ENCODE results near the gene GNG8. TPM values are rescaled to one million over a fixed set of nuclear protein-coding genes. Genes with fewer than 3 reads are reported as not detected.
A peak's percentile ranks its signal among the peaks of the same experiment; 100 is the strongest.

GNG8 gene
- total and polyA plus RNA-seq, 10 of the 15 experiments (the other 5 are each of a cell fraction or from before 2014, with no cell fraction given) = 1.2 to 6.6 (median 2.7) TPM; not detected in 6

DNA sequence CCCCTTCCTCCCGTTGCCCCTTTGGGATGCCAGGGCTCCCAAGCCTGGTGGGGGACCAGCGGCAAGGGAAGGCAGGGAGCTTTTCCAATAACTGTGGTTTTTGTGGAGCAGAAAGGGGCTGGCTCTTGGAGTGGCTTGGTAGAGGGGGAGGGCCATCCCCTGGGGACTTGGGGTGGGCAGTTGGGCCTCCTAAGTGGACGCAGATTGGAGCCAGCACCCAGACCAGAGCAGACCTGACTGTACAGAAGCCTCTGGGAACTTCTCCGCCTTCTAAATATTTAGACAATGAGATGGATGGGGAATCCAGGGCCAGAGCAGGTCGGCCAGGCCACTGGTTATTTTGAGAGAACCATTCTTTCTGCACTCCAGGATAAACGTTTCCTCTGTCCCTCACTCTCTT, 15.3 kb downstream of the GNG8 start:
- Histone ChIP-seq H3K27ac (ENCODE audit: control insufficient read depth, insufficient read depth) (peak overlapping the region; percentile 85), H3K4me1 (ENCODE audit: control insufficient read depth, insufficient read depth, low read length) (peaks cover 51% of the 10 kb centered on the region), H3K79me2 (ENCODE audit: control insufficient read depth, insufficient read depth, low read length) (peaks cover 32% of the 10 kb centered on the region), H3K27me3 (replicated peaks in 1 of 2; ENCODE audit: control insufficient read depth in 2 of 2, insufficient read depth in 2 of 2, low read length in 1 of 2) (no peaks in the 10 kb centered on the region), H2AFZ (ENCODE audit: control insufficient read depth, low read depth, low read length) (no peak overlapping the region), H3K9ac (ENCODE audit: control insufficient read depth, insufficient read depth, low read length) (no peak overlapping the region), H3K4me2 (ENCODE audit: control insufficient read depth, insufficient read depth) (peak overlapping the region; percentile 81; the same call in 1 of the 2 replicates), H3K9me3 (replicated peaks; ENCODE audit: control insufficient read depth, insufficient read depth, low read length) (no peaks in the 10 kb centered on the region), H3K4me3 (0 out of 2 replicates have a peak overlapping the region, but pooled peaks have one; percentile 53), H3K36me3 (ENCODE audit: control insufficient read depth in 2 of 2, insufficient read depth in 2 of 2, low read length in 1 of 2) (no peaks in the 10 kb centered on the region), H4K20me1 (ENCODE audit: control insufficient read depth, insufficient read depth) (no peaks in the 10 kb centered on the region)
- ChIA-PET POLR2A (interaction anchor here (1.2 to 7.7 kb wide), 3 partner anchors 17 to 654 kb away, joined by 4 to 72 read pairs (median 30); partner anchors contain the start of genes CALM3, DACT3 and INAFM1), SMC1A (ENCODE audit: uncharacterized antibody, unreplicated experiment) (interaction anchor here (0.9 to 17.6 kb wide), 5 partner anchors 10 to 97 kb away, joined by 3 to 286 read pairs (median 15); partner anchors contain the start of genes CALM3 and DACT3), RAD21 (ENCODE audit: unreplicated experiment) (interaction anchor here (0.8 to 11.8 kb wide), 4 partner anchors 10 to 77 kb away, joined by 3 to 245 read pairs (median 16); partner anchors contain the start of gene DACT3), CTCF (interaction anchor here (0.5 to 13.7 kb wide), 13 partner anchors 8 to 108 kb away, joined by 3 to 434 read pairs (median 6); partner anchors contain the start of genes CALM3, DACT3 and PTGIR)
- DNase-seq (ENCODE audit: low read depth, low spot score) (no peak), FAIRE-seq (no peak), ATAC-seq (no peak)
- TF ChIP-seq NR2C1 (IDR thresholded peaks at IDR 0.05) (no peak), CREB1 (IDR thresholded peaks at IDR 0.05; ENCODE audit: low read depth) (0 out of 2 replicates have a peak, but pooled peaks have one; percentile 13), HDAC2 (IDR thresholded peaks at IDR 0.05) (no peak)
- TF ChIP-seq, protein P1, sequence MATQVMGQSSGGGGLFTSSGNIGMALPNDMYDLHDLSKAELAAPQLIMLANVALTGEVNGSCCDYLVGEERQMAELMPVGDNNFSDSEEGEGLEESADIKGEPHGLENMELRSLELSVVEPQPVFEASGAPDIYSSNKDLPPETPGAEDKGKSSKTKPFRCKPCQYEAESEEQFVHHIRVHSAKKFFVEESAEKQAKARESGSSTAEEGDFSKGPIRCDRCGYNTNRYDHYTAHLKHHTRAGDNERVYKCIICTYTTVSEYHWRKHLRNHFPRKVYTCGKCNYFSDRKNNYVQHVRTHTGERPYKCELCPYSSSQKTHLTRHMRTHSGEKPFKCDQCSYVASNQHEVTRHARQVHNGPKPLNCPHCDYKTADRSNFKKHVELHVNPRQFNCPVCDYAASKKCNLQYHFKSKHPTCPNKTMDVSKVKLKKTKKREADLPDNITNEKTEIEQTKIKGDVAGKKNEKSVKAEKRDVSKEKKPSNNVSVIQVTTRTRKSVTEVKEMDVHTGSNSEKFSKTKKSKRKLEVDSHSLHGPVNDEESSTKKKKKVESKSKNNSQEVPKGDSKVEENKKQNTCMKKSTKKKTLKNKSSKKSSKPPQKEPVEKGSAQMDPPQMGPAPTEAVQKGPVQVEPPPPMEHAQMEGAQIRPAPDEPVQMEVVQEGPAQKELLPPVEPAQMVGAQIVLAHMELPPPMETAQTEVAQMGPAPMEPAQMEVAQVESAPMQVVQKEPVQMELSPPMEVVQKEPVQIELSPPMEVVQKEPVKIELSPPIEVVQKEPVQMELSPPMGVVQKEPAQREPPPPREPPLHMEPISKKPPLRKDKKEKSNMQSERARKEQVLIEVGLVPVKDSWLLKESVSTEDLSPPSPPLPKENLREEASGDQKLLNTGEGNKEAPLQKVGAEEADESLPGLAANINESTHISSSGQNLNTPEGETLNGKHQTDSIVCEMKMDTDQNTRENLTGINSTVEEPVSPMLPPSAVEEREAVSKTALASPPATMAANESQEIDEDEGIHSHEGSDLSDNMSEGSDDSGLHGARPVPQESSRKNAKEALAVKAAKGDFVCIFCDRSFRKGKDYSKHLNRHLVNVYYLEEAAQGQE (IDR thresholded peaks at IDR 0.05; ENCODE audit: low read depth, low read length) = no peak
- WGBS (ENCODE audit: insufficient coverage, insufficient replicate concordance, low lambda C conversion rate, missing lambda C conversion rate) = 60% methylated on average over 6 of the region's 6 CpGs
- intact Hi-C loops (cut with micrococcal nuclease; ENCODE audit: unreplicated experiment) = no loop called here
- no TSS peak for BruUV-seq (replicated peaks)
- in situ Hi-C loops (cut with MboI) = no loop called here
